HEK293T (cell line): ENCODE results near the gene VWA1.
"Not testable (repeated sequence)": the region's sequence is repeated elsewhere in the genome, so short reads cannot be mapped to it uniquely, and the experiment has no call there.

Experiments used
- CTCF ChIA-PET: fragments of 350-600 bp; formaldehyde crosslinking; extraction: SDS; loops from one replicate; lab custom pipeline; 2021; ENCODE audit warnings: antibody characterized with exemption, inconsistent platforms; lab: Yijun Ruan, JAX
- POLR2A ChIA-PET: fragments of 350-600 bp; formaldehyde crosslinking; extraction: SDS; loops from one replicate; lab custom pipeline; 2020; ENCODE audit warnings: antibody characterized with exemption, inconsistent platforms; lab: Yijun Ruan, JAX
- DNase-seq: peaks from one replicate; pipeline ENCODE4 v3.0.0; 2012; ENCODE audit warnings: mixed read lengths; ENCODE audit errors: extremely low spot score
- ARNT ChIP-seq: fragments of 450-650 bp; IDR thresholded peaks from 2 replicates; pipeline ENCODE4 v1.6.1; 2017; ENCODE audit warnings: mild to moderate bottlenecking
- BHLHE40 ChIP-seq: fragments of 450-650 bp; IDR thresholded peaks from 2 replicates; pipeline ENCODE4 v1.6.1; 2016; ENCODE audit warnings: mild to moderate bottlenecking, moderate library complexity, borderline replicate concordance
- CTBP1 ChIP-seq: fragments of 450-650 bp; IDR thresholded peaks from 2 replicates; pipeline ENCODE4 v1.6.1; 2016; ENCODE audit warnings: borderline replicate concordance
- ELF4 ChIP-seq: fragments of 450-650 bp; IDR thresholded peaks from 2 replicates; pipeline ENCODE4 v1.6.1; 2017; ENCODE audit warnings: antibody characterized with exemption
- FOXA1 ChIP-seq: fragments of 450-650 bp; IDR thresholded peaks from 2 replicates; pipeline ENCODE4 v1.6.1; 2016; ENCODE audit warnings: mild to moderate bottlenecking
- FOXK2 ChIP-seq: fragments of 450-650 bp; IDR thresholded peaks from 2 replicates; pipeline ENCODE4 v1.6.1; 2016; ENCODE audit warnings: mild to moderate bottlenecking
- FOXM1 ChIP-seq: fragments of 450-650 bp; IDR thresholded peaks from 2 replicates; pipeline ENCODE4 v1.6.1; 2017; ENCODE audit warnings: mild to moderate bottlenecking, borderline replicate concordance
- L3MBTL2 ChIP-seq: fragments of 450-650 bp; conservative IDR thresholded peaks from 2 replicates; pipeline ENCODE4 v1.6.1; 2016; ENCODE audit warnings: mild to moderate bottlenecking
- LEF1 ChIP-seq: fragments of 450-650 bp; IDR thresholded peaks from 2 replicates; pipeline ENCODE4 v1.6.1; 2017; ENCODE audit warnings: mild to moderate bottlenecking, borderline replicate concordance
- PKNOX1 ChIP-seq: fragments of 450-650 bp; IDR thresholded peaks from 2 replicates; pipeline ENCODE4 v1.6.1; 2016
- SP1 ChIP-seq: fragments of 450-650 bp; IDR thresholded peaks from 2 replicates; pipeline ENCODE4 v1.6.1; 2017
- SUZ12 ChIP-seq: fragments of 450-650 bp; IDR thresholded peaks from 2 replicates; pipeline ENCODE4 v1.6.1; 2016; ENCODE audit warnings: mild to moderate bottlenecking
- TARDBP ChIP-seq: fragments of 450-650 bp; IDR thresholded peaks from 2 replicates; pipeline ENCODE4 v1.6.1; 2016
- ZNF384 ChIP-seq: fragments of 450-650 bp; IDR thresholded peaks from 2 replicates; pipeline ENCODE4 v1.6.1; 2016

VWA1 gene

DNA sequence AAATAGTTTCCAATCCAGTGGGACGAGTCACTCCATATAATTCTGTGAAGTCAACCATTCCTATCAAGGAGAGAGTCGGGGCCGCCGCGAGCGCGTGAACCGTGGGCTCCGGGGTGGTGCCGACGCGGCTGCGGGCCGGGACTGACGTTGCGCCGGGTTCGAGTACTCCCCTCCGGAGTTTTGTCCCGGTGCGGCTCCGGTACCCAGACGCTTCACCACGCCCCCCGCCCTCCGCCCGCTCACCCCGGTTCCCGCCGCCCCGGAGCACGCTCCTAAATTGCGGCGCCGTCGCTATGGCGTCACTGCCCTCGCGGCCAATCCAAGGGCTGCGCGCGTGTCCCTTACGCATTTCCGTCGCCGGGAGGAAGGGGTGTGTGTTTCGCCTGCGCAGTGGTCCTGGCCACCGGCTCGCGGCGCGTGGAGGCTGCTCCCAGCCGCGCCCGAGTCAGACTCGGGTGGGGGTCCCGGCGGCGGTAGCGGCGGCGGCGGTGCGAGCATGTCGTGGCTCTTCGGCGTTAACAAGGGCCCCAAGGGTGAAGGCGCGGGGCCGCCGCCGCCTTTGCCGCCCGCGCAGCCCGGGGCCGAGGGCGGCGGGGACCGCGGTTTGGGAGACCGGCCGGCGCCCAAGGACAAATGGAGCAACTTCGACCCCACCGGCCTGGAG, 36.0 kb downstream of the VWA1 start, which contains the start of gene ATAD3B:
TSS of gene ATAD3B (plus strand) at position 377 of the 664 bp plus-strand sequence. CDS start at position 497, 120 bp downstream.
- ChIA-PET CTCF (no interaction called here), POLR2A (no interaction called here)

GRCh38 chr1:1472053-1472876, 36.8 kb downstream of the VWA1 start:
- DNase-seq, CTCF ChIA-PET, POLR2A ChIA-PET: not testable (repeated sequence)

More for the DNA sequence above, 36.0 kb downstream of the VWA1 start, which contains the start of gene ATAD3B:
- TF ChIP-seq TARDBP (peak; percentile 43; the same call in 1 of the 2 replicates), PKNOX1 (no peak), L3MBTL2 (peak; percentile 82)
- peak; percentile 88 for DNase-seq

DNA sequence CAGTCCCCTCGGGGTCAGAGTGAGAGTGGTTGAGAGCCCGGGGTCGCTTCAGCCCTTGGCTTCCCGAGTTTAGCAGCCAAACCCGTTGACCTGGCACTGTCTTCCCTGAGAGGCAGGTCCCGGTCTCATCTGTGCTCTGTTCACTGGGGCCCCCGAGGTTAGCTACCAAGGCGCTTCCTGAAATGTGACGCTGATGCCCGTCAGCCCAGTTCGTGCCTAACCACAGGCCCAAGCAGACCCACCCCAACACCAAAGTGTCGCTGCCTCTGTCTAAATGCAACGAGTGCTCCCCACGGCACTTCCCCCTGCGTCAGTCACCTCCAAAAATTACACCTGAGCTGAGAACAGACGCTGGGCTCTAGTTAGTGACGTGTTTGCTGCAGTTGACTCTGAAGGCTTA, 40.5 kb downstream of the VWA1 start:
- DNase-seq, POLR2A ChIA-PET, CTCF ChIA-PET: not testable (repeated sequence)

- TF ChIP-seq FOXA1 (no peak), ELF4 (no peak), TARDBP (no peak), SP1 (no peak)
- POLR2A ChIA-PET = no interaction called here
- CTCF ChIA-PET = no interaction called here
- no peak for DNase-seq
These were observed 41.7 kb downstream of the VWA1 start for GRCh38 chr1:1477206-1477605.

GRCh38 chr1:1479547-1480487, 44.3 kb downstream of the VWA1 start:
- no peak for DNase-seq
- POLR2A ChIA-PET = no interaction called here
- TF ChIP-seq FOXK2 = no peak
- no peak for TF ChIP-seq BHLHE40
- TF ChIP-seq ARNT = no peak
- TF ChIP-seq LEF1 = no peak
- no peak for TF ChIP-seq ZNF384
- TF ChIP-seq FOXM1 = no peak
- TF ChIP-seq FOXA1 = no peak
- TF ChIP-seq PKNOX1 = no peak
- no peak for TF ChIP-seq SP1
- no peak for TF ChIP-seq TARDBP
- TF ChIP-seq L3MBTL2 = no peak
- TF ChIP-seq CTBP1 = no peak
- TF ChIP-seq SUZ12 = no peak
- CTCF ChIA-PET = no interaction called here

- DNase-seq, CTCF ChIA-PET, POLR2A ChIA-PET: not testable (repeated sequence)
These were observed 45.0 kb downstream of the VWA1 start for GRCh38 chr1:1480488-1480867.

GRCh38 chr1:1481811-1482210, 46.3 kb downstream of the VWA1 start:
- DNase-seq, POLR2A ChIA-PET, CTCF ChIA-PET: not testable (repeated sequence)

- no peak for DNase-seq
- POLR2A ChIA-PET = no interaction called here
- CTCF ChIA-PET = no interaction called here
- no peak for TF ChIP-seq FOXM1
These were observed 47.4 kb downstream of the VWA1 start for GRCh38 chr1:1482856-1483255.
